Activated CD4-positive, alpha-beta T cell treated with anti-CD3 and anti-CD28 coated beads for 1 hour (primary cell): ENCODE measurements around the gene AP4E1.
"Not testable (repeated sequence)": the region's sequence is repeated elsewhere in the genome, so short reads cannot be mapped to it uniquely, and the experiment has no call there.

Source experiments
- DNase-seq: peaks from one replicate; pipeline ENCODE4 v3.0.0-alpha.2; 2020

Gene AP4E1

GRCh38 chr15:50908209-50909009 lies at the start of gene AP4E1:
AP4E1 (plus strand) TSS chr15:50908683; CDS start chr15:50908779, 96 bp downstream.
- peak; percentile 93 for DNase-seq

GRCh38 chr15:50860824-50861223 lies 47.7 kb upstream of the AP4E1 start:
- no peak for DNase-seq

- DNase-seq, result no peak
Observed at GRCh38 chr15:50862553-50862952, 45.9 kb upstream of the AP4E1 start.

GRCh38 chr15:50864873-50865272 lies 43.6 kb upstream of the AP4E1 start:
- no peak for DNase-seq

DNA sequence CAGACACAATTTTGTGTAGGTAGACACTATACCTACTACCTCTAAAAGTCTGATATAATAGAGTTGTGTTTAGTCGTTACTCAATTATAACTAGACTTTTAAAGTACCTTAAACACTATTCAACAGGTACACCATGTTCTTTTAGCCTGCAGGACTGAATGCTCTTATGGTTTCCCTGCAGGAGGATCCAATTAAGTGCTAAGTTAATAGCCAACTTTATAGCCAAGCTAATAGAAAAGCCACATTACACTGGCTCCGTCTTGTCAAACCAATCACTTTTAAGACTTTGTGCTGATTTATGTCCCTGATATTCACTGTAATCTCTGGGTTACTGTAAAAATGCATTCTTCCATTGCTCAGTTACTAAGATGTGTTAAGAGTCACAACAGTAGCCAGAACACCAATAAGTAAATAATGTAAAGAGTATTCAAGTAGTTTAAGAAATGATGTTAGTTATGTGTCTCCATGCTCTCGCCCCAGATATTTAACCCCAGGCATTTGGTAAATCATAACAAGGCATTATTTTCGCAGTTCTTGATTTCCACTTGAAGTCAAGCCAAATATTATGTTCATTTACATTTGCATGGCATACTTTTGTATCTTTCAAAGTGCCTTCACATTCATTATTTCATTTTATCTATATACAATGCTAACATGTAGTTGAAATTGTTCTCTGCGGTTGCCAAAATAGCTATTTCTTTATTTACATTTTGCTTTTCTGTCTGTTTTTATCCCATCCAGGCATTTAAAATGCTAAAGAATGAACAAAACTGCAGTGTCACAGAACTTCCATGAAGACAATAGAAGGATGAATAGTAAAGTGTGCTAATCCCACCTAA lies 42.7 kb upstream of the AP4E1 start:
- DNase-seq, result no peak

DNA sequence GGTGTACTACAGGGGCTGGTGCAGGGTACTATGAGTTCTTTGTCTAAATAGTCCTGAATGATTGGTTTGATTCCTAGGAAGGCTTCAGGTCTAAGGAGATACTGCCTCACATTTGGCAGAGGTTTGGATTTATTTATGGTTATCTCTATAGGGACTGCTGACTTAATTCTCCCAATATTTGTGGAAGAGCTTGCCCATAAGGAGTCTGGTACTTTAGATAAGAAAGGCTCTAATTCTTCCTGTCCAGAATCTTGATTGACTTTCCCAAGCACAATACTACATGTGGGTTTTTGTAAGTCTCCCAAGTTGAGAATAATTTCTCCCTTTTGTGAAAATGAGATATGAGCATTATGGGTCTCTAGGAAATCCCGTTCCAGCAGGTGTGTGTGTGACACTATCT lies 36.7 kb upstream of the AP4E1 start:
- DNase-seq, result no peak

DNA sequence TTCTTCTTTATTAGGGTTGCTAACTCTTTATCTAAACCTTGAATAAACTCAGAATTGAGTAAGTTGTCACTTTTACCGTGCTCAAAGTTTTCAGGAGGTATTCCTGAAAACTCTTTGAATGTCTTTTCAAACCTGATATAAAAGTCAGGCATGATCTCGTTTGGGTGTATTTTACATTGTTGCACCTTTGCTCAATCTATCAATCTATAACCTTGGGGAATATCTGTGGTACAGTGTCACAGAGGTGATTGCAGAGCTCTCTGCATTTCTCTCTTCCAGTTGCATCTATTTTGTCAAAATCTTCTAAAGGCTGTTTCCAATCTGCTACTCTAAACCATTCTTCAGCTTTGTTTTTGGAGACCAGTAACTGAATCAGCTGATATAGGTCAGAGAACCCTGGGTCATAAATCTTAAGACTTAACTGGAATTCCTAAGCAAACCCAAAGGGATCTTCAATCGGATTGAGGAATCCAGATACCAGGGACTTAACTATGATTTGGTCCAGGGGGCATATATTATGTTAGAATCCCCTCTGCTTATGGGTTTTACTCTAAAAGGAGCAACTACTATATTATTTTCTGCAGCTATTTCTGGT lies 35.6 kb upstream of the AP4E1 start:
- DNase-seq, result no peak

DNA sequence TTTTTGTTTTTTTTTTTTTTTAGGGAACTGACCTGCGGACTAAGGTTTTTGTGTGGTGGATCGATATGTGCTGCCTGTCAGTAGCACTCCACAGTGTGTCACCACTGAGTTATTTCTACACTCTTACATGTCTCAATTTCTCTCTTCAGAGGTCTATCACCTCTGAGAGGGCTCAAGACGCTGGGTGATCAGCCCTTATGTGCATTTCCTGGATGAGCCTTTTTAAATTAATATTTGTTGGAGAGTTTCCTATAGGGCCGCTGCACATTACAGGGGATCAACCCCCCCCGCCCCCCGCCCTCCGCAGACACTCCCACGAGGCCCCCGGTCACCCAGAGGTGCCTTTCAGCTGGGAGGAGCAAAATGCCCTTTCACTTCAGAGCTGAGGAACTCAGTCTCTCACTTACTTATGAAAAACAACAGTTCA lies 34.5 kb upstream of the AP4E1 start:
- no peak for DNase-seq

GRCh38 chr15:50875238-50875637 lies 33.2 kb upstream of the AP4E1 start:
- not testable (repeated sequence) for DNase-seq

DNA sequence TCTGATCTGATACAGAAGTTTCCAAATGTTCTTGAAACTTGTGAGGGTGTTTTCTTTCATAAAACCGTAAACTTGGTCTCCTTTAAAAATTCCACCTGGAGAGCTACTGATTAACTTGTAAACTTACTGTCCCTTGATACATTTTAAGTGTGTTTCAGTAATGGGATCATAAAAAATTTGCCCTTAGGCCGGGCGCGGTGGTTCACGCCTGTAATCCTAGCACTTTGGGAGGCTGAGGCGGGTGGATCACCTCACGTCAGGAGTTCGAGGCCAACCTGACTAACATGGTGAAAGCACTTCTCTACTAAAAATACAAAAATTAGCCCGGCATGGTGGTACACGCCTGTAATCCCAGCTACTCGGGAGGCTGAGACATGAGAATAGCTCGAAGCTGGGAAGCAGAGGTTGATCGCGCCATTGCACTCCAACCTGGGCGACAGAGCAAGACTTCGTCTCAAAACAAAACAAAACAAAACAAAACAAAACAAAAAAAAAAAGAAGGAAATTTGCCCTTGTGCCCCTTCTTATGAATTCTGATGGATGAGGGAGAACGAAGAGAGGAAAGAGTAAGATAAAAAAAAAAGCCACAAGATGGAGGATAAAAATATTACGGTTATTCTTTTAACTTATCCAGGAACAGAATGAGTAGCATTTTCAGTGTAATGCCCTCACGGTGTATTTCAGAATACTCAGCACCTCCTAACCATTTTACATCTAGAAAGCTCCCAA lies 32.1 kb upstream of the AP4E1 start:
- DNase-seq, result no peak

DNA sequence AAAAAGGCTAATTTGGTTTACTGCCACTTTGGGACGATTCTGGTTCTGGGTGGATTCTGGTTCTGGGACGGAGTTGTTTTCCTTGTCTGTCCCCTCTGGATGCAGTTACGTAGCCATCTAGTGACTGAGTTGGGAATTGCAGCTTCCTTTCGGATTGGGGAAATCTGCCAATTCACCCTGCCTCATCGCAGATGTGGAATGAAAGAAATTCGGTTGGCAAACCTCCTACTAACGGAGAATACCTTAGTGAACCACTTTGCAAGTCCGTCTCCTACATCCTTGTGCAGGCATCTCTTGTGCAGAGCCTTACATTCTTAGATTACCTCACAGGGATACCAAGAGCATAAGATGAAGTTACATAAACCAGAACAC lies 31.5 kb upstream of the AP4E1 start:
- peak; percentile 29 for DNase-seq

DNA sequence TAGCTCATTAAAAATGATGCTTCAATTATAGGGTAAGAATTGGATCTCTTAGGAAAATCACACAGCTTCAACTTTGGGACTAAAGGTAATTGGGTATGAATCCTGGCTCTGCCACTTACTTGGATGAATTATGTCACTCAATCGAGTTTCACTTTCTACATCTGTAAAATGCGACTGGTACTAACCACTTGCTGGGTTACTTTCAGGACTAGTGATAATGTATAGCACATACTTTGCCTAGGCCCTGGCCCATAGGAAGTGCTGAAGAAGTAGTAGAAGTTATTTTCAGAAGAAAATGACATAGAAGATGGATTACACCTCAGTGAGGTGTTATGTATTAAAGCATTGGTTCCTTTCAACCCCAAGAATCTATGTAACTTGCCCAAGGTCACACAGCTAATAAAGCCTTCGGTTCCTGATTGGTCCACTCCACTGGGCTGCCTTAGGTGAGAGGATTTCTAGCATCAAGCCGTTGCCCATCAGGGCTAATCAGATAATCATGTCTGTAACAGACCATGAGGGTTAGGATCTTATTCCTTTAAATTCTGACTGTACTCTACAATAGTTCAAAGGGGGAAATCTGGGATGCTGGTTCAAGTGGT lies 29.4 kb upstream of the AP4E1 start:
- no peak for DNase-seq

DNA sequence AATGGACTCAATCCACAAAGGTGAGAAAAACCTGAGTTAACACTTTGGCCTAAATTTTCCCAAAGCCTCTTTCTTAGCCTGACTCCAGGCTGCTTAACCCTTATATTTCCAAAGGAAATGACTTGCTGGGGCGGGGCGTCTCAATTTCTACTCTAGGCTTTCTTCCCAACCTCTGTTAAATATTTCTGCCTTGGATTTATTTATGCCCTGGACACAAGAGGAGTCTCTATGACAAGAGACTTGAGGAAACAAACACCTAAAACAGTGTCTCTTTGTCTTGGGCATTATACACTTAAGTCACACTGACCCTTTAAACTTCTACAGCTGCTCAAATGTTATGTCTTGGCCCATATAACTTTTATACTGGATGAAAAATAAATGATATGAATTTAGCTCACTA lies 28.3 kb upstream of the AP4E1 start:
- DNase-seq, result no peak

DNA sequence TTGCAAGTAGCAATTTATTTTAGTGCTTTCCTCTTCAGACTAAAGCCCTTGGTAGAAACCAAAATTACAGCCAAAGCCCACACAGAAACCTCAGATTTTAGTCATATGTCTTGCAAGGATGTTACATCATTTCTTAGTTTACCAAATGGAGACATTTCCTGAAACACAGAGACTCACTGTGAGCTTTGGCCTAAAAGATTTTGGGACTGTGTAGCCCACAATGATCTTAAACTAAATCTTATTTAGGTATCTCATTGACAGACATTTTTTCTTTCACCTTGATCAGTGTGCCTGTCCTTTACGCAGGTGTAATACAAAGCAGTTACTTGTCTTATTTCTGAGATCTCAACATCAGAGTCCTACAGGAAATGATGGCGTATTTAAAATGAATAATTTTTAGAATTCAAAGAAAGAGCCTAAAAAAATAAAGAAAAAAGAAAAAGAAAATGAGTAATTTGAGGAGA lies 27.8 kb upstream of the AP4E1 start:
- DNase-seq, result no peak

DNA sequence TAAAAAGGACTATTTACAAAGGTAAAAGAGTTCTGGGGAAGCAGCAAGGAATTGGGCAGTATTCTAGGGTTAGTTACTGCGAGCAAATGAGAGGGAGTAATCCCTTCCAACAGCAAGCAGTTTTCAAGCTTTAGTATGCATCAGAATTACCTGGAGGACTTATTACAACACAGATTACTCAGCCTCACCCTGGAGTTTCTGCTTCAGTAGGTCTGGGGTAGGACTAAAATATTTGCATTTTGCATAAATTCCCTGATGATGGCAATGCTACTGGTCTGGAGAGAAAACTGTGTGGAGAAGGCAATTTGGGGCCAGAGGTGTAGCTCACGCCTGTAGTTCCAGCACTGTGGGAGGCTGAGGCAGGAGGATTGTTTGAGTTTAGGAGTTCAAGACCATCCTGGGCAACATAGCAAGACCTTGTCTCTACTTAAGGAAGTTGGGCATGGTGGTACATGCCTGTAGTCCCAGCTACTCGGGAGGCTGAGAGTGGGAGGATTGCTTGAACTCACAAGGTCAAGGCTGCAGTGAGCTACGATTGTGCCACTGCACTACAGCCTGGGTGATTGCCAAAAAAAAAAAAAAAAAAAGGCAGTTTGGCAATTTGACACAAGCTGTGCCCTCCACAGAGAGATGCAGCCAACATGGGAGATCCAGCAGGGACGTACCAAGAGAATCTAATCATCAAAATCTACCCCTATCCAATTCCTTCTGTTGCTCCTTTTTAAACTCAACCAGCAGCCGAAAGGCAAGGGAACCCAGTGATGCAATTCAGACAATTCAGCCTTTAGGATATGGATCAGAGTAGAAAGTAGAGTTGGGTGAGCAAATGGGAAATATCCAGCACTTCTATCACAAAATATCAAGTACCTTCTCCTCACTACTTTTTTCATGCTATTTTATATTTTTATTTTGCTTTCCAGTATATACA lies 27.1 kb upstream of the AP4E1 start:
- no peak for DNase-seq

- no peak for DNase-seq
Observed at GRCh38 chr15:50883903-50884302, 24.6 kb upstream of the AP4E1 start.

GRCh38 chr15:50884540-50884939 lies 23.9 kb upstream of the AP4E1 start:
- DNase-seq, result no peak

GRCh38 chr15:50886139-50886467 lies 22.4 kb upstream of the AP4E1 start:
- no peak for DNase-seq

- DNase-seq, result no peak
Observed at GRCh38 chr15:50886611-50887345, 21.7 kb upstream of the AP4E1 start.

DNA sequence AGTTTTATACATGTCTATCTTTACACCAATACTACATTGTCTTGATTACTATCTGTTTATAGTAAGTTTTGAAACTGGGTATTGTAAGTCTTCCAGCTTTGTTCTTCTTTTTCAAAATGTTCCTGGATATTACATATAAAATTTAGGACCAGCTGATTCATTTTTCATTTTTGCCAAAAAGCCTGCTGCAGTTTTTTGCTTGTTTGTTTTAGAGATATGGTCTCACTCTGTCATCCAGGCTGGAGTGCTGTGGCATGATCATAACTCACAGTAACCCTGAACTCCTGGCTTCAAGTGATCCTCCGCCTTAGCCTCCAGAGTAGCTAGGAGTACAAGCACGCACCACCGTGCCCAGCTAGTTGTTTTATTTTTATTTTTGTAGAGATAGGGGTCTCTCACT lies 20.4 kb upstream of the AP4E1 start:
- no peak for DNase-seq

DNA sequence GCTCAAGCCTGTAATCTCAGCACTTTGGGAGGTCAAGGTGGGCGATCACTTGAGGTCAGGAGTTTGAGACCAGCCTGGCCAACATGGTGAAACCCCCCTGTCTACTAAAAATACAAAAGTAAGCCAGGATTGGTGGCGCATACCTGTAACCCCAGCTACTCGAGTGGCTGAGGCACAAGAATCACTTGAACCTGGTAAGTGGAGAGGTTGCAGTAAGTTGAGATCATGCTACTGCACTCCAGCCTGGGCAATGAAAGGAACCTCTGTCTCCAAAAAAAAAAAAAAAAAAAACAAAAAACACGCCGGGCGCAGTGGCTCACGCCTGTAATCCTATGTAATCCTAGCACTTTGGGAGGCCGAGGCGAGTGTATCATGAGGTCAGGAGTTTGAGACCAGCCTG lies 18.9 kb upstream of the AP4E1 start:
- DNase-seq, result no peak
